Stimulated activated CD8-positive, alpha-beta memory T cell treated with anti-CD3 and anti-CD28 coated beads, Interleukin-12 subunit alpha, Interleukin-12 subunit beta, amount 100 ng/mL, for 4 hours (primary cell): ENCODE data around the gene OR5T1.

Source experiments
- DNase-seq: peaks from one replicate; pipeline ENCODE4 v3.0.0-alpha.2; 2020; ENCODE audit warnings: low read depth

OR5T1 gene

GRCh38 chr11:56273854-56274253 lies at the start of gene OR5T1:
Gene OR5T1 (plus strand): TSS chr11:56274154. CDS start chr11:56275639, 1,485 bp downstream.
- DNase-seq = no peak

- DNase-seq = no peak
Observed at GRCh38 chr11:56234155-56234554, 39.8 kb upstream of the OR5T1 start, which contains the start of gene OR5T2. Gene OR5T2 (minus strand): TSS chr11:56234255. CDS start chr11:56233062, 1,193 bp downstream.

- DNase-seq = no peak
Observed at GRCh38 chr11:56251954-56252353, 22.0 kb upstream of the OR5T1 start, which contains the start of gene OR5T3. Gene OR5T3 (plus strand): TSS chr11:56252254. CDS start chr11:56252254, 0 bp downstream.

GRCh38 chr11:56271092-56271491 lies 2.9 kb upstream of the OR5T1 start:
- no peak for DNase-seq

GRCh38 chr11:56292154-56292553 lies 18.2 kb downstream of the OR5T1 start, which contains the start of gene OR8H1:
Gene OR8H1 (minus strand): TSS chr11:56292254. CDS start chr11:56291062, 1,192 bp downstream.
- DNase-seq = no peak

GRCh38 chr11:56296898-56297297 lies 22.9 kb downstream of the OR5T1 start:
- DNase-seq = no peak

GRCh38 chr11:56307836-56308235 lies 33.9 kb downstream of the OR5T1 start:
- DNase-seq = no peak

GRCh38 chr11:56314844-56315243 lies 40.9 kb downstream of the OR5T1 start, which contains the start of gene OR8K3:
Gene OR8K3 (plus strand): TSS chr11:56315144. CDS start chr11:56318307, 3,163 bp downstream.
- no peak for DNase-seq
